NCI-H146 (cell line): ENCODE data around the gene B3GNT9.

Source experiments
- DNase-seq: peaks from one replicate; lab custom pipeline; 2025; lab: John Stamatoyannopoulos, UW

B3GNT9 gene

DNA sequence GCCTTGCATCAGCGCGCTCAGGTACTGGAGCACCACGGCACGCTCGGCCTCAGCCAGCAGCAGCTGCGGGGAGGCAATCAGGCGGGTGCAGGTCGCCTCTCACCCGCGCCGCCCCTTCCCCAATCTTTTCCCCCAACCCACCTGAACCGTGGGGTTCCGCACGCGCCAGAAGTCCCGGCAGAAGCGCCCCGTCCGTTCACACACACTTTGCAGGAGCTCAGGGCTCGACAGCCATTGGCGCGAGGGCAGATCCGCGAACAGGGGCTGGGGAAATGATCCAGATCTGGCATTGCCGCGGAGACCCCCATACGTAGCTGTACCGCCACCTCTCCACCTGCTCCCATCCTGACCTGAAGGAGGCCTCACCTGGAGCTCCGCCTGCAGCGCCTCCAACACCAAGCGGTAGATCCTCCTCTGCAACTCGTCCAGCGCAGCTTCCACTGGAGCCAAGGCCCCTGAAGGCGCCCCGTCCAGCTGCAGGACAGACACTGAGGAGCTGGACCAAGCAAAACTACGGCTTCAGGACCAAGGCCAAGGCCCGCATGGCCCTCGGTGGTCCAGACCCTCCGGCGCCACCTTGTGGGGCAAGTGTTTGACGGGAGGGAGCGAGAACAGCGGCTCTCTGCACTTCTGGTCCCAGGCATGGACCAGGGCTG lies 34.3 kb upstream of the B3GNT9 start:
- DNase-seq, result peak; percentile 76

DNA sequence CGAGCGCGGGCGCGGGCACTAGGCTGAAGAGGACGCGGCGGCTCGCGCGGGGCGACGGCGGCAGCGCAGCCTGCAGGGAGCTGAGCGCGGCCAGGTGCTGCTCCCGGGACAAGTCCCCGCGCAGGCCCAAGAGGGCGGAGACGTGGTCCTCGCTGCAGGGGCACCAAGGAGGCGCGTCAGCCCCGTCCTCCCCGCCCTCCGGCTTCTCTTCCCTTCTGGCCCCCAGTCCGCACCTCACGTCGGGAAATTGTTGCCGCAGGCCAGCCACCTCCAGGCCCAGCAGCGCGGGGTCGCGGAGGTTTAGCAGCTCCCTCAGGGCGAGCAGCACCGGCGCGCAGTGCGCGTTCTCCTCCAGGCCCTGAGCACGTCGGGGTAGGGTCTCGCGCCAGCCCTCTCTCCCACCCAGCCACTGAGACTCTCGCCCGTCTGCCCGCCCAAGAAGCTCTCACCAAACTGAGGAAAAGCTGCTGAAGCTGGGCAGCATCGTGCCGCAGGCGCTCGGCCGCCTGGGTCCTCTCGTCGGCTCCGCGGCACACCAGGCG lies 33.7 kb upstream of the B3GNT9 start:
- peak; percentile 67 for DNase-seq

DNA sequence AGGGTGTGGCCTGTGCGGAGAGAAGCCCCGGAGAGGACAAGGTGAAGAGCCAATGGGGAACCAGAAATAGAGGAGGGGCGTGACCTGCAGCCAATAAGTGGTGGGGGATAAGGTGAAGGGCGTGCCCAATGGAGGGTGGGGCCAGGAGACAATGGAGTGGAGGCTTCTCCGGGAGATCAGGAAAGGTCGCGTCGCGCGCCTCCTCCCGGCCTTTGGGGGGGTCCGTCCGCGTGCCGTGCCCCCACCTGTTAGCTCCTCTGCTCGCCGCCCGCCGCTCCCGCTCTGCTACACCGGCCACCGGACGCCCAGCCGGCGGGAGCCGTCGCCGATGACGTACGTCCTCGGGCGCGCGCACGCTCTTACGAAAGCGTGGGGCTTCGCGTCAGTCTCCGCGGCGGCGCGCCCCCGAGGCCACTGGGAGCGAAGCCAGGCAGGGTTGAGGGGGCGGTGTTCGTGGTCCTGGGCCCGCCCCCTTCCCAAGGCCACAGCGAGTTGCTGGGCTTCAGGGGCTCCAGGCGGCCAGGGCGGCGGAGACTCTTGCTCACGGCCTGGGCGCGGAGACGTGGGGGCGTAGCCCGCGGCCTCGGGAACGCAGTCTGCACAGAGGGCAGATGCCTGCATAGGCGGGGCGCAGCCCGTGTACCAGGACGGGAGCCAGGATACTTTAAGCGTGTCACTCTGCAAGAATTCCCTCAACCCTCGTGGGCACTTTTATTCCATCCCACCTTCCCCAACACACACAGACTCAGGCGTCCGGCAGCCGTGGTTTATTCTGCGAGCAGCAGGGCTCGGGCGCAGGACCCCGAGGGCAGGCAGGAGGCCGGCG lies 33.0 kb upstream of the B3GNT9 start, which contains the start of gene MATCAP1:
TSS of gene MATCAP1 (minus strand) at position 337 of the 826 bp plus-strand sequence. CDS start 3,353 bp downstream, outside the sequence.
- DNase-seq, result peak; percentile 95

DNA sequence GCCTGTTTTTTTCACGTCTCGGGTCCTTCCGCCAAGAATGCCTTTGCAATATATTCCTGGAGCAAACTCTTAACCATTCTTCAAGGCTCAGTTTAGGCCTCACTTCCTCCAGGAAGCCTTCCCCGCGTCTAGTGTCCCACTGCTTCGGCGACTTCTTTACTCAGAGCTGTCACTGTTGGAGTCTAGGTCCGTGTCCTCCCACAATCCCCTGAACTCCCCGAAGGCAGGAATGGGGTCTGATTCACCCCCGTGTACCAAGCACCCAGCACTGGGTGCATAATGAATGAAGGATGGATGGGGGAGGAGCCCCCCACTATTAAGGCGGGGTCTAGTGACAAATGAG lies 32.5 kb upstream of the B3GNT9 start:
- no peak for DNase-seq

DNA sequence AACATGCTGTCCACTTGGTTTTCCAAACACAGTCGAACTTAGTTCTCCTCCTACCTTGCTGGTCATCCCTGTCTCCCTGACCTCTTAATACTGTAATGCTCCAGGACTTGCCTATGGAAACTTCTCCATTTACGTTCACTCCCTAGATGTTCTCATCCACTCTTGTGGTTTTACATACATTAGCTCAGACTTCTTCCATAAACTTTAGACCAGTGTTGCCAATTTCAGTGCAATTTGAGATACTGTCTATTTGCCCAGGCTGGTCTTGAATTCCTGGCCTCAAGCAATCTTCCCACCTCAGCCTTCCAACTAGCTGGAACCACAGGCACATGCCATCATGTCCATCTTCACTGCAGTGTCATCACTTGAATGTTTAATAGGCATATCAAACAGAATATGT lies 31.5 kb upstream of the B3GNT9 start:
- DNase-seq, result no peak

DNA sequence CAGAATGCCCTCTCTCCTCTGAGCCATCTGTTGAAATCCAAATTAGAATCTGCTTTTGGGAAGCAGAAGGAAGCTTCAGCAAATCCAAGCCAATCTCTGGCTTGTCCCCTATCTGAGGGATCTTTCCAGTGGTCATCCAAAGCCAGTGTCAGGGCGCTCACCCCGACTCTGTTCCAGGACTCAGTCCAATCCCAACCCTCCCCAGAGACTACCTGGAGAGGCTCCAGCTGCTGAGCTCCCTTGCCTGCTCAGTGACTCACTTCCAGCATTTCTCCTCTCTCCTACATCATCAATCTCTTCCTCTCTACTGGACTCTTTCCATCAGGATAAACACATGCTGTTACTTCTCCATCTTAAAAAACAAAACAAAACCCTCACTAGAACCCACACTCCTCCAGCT lies 30.5 kb upstream of the B3GNT9 start:
- no peak for DNase-seq

DNA sequence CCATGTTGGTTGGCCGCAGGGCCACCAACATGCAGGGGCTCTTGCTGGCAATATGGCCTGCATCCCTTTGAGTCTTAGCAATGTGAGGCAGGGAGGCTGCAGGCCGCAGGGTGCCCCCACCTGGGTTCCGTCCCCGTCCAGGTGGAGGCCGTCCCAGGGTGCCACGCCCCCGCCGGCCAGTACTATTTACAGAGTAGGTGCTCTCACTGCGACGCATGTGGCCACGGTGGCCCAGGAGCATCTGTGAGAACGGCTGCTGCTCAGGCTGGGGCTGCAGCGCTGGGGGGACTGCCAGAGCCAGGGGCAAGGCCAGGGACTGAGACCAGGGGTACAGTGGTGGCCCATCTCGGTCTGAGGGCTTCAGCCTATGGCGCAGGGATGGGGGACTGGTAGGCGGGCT lies 29.4 kb upstream of the B3GNT9 start:
- no peak for DNase-seq

DNA sequence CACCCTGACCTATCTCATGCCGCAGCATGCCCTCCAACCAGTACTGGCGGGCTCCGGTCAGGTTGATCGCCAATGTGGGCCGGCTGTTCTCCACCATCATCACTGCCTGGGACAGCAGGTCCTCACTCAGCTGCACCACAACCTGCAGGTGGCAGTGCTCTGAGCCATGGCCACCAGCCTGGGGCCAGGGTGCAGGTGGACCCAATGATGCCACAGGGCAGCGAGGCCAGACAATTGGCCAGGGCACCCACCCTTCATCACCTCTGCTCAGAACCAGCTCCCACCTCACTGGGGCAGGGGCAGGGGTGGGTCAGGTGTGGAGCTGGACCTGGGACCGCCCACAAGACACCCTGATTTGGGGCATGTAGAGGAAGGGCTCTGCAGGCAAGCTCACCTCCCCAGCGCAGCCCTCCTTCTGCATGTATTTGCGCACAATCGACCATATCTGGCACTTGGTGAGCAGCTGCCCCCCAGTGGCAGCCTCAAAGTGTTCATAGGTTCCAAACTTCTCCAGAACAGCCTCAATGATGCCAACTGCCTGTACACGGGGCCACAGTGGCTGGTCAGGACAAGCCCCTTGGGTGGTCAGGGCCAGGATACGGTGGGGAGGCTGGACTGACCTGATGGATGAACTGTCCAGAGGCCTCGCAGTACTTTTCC lies 28.8 kb upstream of the B3GNT9 start:
- DNase-seq, result no peak

DNA sequence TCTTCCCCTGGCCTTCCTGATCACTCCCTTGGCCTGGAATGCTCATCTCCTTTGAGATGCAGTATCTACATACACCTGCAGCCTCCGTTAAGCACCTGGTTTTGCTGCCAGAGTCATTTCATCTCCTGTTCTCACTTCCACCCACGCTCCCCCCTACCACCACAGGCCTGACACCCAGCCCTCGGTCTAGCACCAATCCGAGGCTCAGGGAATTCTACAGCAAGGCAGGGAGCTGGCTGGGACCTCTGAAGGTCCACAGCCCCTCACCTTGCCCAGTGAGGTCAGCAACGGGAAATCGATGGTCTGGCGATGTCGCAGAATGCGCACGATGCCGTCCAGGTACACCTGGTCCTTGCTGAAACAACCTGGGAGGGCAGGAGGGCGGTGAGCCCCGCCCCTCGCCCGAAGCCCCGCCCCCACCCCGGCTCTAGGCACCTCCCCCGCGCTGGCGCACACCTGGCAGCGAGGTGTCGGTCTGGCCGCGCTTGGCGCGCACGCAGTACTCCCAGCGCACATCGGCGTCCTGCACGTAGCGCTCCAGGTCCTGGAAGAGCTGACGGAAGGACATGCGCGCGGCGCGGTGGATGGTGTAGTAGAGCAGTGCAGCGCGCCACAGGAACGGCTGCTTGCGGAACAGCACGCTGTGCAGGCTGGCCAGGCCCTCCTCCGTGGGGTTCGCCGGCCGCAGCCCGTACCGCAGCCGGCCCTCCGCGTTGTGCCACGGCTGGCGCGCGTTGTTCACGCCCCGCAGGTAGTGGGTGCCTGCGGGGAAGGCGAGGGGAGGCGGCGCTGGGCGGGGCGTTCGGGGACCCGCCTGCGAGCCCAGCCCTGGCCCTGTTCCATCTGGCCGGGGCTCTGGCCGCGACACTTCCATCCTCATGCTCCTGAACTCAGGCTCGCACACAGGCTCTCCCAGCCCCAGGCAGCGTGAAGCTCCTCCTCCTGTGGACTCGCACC lies 27.2 kb upstream of the B3GNT9 start:
- DNase-seq, result peak; percentile 92

DNA sequence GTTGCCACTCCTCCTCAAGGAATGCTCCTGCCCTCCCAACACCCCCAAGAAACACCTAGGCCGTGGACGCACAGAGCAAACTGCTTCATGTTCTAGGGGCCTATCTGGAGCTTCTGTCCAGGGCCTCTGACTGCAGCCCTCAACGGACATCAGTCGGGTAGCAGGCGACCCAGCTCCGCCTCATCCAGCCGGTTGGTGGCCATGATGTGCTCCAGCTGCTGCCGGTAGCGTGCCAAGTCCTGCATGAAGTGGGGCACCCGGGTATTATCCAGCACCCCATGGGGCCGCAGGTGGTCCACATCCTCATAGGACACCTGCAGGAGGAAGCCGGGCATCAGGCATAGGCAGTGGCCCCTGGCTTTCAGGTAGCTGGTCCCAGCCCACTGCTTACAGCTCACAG lies 25.9 kb upstream of the B3GNT9 start:
- DNase-seq, result peak; percentile 72

DNA sequence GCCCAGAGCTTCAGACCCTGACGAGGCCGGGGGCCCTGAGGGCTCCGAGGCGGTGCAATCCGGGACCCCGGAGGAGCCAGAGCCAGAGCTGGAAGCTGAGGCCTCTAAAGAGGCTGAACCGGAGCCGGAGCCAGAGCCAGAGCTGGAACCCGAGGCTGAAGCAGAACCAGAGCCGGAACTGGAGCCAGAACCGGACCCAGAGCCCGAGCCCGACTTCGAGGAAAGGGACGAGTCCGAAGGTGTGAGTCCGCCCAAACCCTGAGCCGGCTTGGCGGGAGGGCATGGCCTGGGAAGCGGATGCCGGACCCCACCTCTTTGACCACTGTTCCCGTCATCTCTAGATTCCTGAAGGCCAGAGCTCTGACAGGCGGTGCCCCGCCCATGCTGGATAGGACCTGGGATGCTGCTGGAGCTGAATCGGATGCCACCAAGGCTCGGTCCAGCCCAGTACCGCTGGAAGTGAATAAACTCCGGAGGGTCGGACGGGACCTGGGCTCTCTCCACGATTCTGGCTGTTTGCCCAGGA lies 24.0 kb upstream of the B3GNT9 start:
- DNase-seq, result no peak

DNA sequence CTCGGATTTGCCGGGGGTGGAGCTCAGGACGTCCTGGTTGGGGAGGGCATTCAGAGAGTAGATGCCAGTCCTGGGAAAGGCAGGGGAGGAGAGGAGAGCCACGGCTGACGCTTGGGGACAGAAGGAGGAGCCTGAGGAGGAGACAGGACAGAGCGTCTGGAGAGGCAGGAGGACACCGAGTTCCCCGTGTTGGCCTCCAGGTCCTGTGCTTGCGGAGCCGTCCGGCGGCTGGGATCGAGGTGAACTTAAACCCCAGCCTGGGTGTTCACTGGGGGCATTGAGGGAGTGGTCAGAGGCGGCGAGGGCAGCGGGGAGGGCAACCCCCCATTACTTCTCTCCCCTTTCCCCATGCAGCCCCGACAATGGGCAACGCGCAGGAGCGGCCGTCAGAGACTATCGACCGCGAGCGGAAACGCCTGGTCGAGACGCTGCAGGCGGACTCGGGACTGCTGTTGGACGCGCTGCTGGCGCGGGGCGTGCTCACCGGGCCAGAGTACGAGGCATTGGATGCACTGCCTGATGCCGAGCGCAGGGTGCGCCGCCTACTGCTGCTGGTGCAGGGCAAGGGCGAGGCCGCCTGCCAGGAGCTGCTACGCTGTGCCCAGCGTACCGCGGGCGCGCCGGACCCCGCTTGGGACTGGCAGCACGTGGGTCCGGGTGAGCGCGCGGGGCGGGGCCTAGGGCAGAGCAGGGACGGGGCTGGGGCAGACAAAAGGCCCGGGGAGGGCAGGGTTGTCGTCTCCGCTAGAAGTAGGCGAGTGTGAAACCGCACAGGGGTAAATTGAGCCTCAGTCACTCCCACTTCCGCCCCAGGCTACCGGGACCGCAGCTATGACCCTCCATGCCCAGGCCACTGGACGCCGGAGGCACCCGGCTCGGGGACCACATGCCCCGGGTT lies 23.3 kb upstream of the B3GNT9 start:
- DNase-seq, result peak; percentile 78

DNA sequence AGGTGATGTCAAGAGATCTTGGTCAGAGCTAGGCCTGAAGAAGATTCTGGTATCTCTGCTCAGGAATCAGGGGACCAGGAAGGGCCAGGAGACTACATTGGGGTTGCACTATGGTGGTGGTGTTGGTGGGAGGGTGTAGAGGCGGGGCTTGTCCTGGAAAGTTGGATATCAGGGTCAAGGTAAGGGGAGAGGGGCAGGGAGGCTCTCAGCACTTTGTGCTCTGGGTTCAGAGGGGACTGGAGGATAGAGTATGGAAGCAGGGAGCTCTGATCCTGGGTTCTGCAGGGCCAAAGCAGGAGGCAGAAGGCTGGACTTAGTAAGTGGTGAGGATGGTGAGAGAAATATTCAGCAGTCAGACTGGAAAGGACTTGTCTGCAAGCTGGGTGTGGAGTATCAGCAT lies 22.5 kb upstream of the B3GNT9 start:
- no peak for DNase-seq

DNA sequence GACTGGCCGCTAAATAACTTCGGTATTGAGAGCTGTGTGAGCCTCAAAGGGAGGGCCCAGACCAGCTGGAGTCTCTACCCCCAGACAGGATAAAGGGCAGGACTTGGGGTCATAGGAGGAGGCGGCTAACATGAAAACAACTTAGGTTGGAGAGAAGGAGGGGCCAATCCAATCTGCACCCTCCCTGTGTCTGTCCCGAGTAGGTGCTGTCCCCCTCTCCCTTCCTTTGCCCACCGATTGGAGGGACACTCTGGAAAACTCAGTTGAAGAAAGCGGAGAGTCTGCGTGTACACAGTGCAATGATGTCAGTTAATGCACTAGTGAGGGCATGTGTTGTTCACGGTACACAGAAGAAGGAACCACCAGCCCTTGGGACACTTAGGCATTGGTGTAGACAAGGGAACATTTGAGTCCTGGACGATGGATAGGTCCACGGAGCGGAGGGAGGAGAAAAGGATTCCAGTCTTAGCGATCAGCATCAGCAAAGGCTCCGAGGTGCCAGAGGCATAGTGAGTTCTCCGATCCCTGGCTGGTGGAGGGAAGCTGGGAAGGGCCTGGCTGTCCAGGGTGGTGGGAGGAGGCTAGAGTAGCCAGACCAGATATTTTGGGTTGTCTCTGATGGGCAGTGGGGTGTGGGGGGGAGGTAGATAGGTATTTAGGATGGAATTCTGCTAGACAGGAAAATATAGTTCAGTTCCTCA lies 20.3 kb upstream of the B3GNT9 start:
- no peak for DNase-seq

DNA sequence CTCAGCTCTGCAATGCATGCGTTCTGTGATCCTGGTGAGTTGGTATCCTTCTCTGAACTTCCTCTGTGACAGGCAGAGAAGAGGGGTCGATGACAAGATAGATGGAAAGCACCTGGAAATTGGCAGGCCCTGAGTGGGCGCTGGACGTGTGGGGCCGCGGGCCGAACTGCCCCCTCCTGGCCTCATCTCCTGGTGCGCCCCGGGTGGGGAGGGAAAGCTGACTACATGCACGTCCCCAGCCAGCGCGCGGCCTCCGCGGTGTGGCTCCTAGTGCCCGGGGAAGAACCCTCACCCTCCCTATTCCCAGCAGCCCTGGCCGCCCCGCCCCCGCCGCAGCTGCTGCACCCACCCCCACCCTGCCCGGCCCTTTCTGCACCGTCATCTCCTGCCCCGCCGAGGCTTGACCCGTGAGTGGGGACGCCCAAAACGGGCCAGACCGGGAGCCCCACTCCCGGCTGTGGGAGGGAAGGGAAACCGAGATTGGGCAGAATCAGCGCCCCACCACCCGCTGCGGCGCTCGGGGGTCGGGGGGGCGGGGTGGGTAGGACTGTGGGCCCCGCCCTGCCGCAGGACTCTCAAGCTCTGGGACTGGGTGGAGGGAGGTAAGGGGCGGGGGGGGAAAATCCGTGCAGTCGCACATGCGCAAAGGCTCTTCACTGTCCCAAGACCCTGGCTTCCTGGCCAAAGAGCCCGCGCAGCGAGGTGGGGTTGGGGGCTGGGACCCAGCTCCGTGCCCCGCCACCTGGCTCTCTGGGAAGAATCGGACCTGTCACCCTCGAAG lies 19.6 kb upstream of the B3GNT9 start, which contains the start of gene NOL3:
TSS of gene NOL3 (plus strand) at position 371 of the 781 bp plus-strand sequence.
- peak; percentile 72 for DNase-seq

DNA sequence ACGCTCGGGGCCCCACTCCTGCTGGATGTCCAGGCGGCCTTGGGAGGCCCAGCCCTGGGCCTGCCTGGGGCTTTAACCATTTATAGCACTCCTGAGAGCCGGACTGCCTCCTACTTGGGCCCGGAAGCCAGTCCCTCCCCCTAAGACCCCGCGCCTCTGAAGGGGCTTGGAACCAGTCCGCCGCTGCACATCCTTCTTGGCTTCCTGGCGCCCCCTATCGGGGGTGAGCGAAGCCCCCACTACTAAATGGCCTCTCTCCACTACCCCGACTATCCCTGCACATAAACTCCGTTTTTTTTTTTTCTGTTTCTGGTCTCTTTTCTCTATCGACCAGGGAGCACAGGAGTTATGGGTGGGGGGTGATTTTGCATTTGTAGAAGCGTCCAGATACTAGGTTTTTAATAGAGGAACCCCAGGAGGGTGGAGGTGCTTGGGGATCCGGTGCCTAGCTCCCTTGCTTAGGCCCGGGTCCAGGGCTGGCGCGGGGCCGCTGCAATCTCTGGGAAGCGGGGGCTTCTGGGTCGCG lies 18.9 kb upstream of the B3GNT9 start:
- DNase-seq, result no peak

DNA sequence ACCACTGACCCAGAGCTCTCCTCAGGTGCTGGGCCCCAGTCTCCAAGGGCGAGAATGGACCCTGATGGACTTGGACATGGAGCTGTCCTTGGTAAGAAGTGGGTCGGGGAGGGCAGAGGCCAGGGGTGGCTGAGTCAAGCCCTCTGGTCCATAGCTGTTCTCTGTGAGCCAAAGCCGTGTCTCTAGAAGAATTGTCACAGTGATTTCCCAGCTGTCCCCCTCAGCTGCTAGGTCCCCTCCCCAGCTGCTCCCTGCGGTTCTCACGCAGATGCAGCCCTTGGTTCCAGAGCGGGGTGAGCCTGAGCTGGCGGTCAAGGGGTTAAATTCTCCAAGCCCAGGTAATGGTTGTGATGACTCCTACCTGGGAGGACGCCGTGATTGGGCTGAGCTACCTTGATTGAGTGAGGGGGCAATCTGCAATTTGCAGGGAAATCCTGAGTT lies 18.2 kb upstream of the B3GNT9 start:
- no peak for DNase-seq

DNA sequence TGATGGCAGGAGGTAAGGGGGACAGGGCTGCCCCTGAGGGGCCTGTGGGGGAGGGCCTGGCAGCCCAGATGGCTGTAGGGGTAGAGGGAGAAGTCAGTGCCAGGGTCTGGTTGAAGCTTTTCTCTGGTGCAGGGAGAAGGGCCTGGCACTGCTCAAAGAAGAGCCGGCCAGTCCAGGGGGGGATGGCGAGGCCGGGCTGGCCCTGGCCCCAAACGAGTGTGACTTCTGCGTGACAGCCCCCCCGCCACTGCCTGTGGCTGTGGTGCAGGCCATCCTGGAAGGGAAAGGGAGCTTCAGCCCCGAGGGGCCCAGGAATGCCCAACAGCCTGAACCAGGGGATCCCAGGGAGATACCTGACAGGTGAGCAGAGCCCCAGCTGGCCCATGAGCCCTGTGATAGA lies 16.8 kb upstream of the B3GNT9 start:
- no peak for DNase-seq
